ENCODE data around the gene MPP3. TPM values are rescaled to one million over a fixed set of nuclear protein-coding genes. Genes with fewer than 3 reads are reported as not detected.

The MPP3 gene
- total and polyA plus RNA-seq, 9 of the 15 experiments (the other 6 are each of a cell fraction or from before 2014, with no cell fraction given): 0.41 to 10.4 (median 4.5) TPM

DNA sequence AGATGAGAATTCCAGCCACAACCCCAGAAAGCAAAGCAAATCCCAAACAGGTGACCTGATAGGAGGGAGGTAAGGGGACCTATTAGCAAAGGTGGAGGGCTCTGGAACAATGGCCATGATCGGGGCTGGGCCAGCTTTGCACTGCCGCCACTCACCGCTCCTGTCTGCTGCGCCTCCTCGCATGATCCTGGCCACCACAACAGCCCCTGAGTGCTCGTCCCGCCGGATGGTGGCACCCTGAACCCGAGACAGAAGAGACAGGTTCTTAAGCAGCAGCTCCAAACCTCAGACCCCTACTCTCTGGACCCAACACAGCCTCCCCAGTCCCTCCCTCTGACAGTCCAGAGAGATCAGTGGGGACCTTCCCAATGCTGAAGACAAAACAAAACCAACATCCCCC lies 5.3 kb downstream of the MPP3 start (continued):
- TF ChIP-seq ARID1B (IDR thresholded peaks at IDR 0.05): no peak

DNA sequence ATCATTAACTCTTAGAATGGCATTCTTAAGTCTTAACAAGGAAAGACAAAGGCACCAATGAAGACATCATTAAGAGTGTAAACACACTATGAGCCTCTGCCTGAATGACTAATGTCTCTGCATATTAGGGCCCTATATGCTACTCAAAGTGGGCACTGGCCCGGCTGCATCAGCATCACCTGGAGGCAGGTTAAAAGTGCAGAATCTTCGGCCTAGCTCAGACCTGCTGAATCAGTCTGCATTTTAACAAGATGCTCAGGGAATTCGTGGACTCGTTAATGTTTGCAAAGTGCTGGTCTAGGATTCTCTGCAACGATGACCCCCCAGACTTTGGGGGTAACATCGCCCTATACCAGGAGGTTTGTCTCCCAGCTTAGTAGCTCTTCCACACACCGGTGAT lies 6.7 kb downstream of the MPP3 start:
- Histone ChIP-seq H3K9me3 (replicated peaks; ENCODE audit: control insufficient read depth, insufficient read depth, low read depth, low read length) (no peaks in the 10 kb centered on the region), H3K4me1 (replicated peaks in 1 of 2; ENCODE audit: control insufficient read depth in 2 of 2, insufficient read depth in 2 of 2, low read length in 2 of 2) (peaks cover 0 to under 1% of the 10 kb centered on the region in 2 experiments; a peak in 1 of 5 replicates), H3K36me3 (ENCODE audit: control insufficient read depth, insufficient read depth, low read length) (peaks cover 4% of the 10 kb centered on the region; the same call in 2 of the 3 replicates), H3K9me1 (ENCODE audit: control insufficient read depth, insufficient read depth, low read length) (no peaks in the 10 kb centered on the region), H4K20me1 (replicated peaks; ENCODE audit: control insufficient read depth, insufficient read depth, low read length) (no peaks in the 10 kb centered on the region; the same call in 1 of the 2 replicates), H3K27ac (ENCODE audit: extremely low read depth, low read depth, low read length) (no peak overlapping the region), H3K9ac (ENCODE audit: insufficient read depth in 1 of 2, low read depth in 2 of 2, low read length in 2 of 2) (no peak overlapping the region), H3K27me3 (ENCODE audit: control insufficient read depth in 2 of 2, insufficient read depth in 2 of 2, low read length in 2 of 2) (peaks cover 0 to 5% of the 10 kb centered on the region in 2 experiments; a peak in 1 of 5 replicates), H3K4me3 (no peak overlapping the region), H3K4me2 (ENCODE audit: insufficient read depth, low read length) (no peak overlapping the region), H3K79me2 (ENCODE audit: control insufficient read depth, insufficient read depth, low read length) (no peaks in the 10 kb centered on the region), H2AFZ (ENCODE audit: low read depth, low read length) (no peak overlapping the region)
- POLR2A ChIA-PET: interaction anchor here (5.7 kb wide), 1 partner anchor 9 kb away, joined by 32 read pairs; no protein-coding TSS in a partner anchor
- intact Hi-C loops (cut with micrococcal nuclease) (no loop called here), in situ Hi-C loops (cut with MboI) (no loop called here)
- ATAC-seq: no peak
- WGBS (ENCODE audit: insufficient coverage, low coverage, missing lambda C conversion rate): 55% methylated on average over 7 of the region's 7 CpGs
- no TSS peak for BruUV-seq (replicated peaks)
- no peak for DNase-seq (ENCODE audit: extremely low read depth in 1 of 4, low spot score in 3 of 4)
- no peak for TF ChIP-seq ZNF408 (CRISPR knock-in tag; IDR thresholded peaks at IDR 0.05; ENCODE audit: low read depth)
- TF ChIP-seq, protein P1, sequence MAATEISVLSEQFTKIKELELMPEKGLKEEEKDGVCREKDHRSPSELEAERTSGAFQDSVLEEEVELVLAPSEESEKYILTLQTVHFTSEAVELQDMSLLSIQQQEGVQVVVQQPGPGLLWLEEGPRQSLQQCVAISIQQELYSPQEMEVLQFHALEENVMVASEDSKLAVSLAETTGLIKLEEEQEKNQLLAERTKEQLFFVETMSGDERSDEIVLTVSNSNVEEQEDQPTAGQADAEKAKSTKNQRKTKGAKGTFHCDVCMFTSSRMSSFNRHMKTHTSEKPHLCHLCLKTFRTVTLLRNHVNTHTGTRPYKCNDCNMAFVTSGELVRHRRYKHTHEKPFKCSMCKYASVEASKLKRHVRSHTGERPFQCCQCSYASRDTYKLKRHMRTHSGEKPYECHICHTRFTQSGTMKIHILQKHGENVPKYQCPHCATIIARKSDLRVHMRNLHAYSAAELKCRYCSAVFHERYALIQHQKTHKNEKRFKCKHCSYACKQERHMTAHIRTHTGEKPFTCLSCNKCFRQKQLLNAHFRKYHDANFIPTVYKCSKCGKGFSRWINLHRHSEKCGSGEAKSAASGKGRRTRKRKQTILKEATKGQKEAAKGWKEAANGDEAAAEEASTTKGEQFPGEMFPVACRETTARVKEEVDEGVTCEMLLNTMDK (IDR thresholded peaks at IDR 0.05; ENCODE audit: borderline replicate concordance, insufficient read depth, low read depth, low read length, poor library complexity, severe bottlenecking): no peak
- TF ChIP-seq C11orf30 (IDR thresholded peaks at IDR 0.05; ENCODE audit: low read depth): no peak
- TF ChIP-seq ZNF146 (CRISPR knock-in tag; IDR thresholded peaks at IDR 0.05; ENCODE audit: unreplicated experiment): no peak
- TF ChIP-seq SRSF7 (optimal IDR thresholded peaks at IDR 0.05; ENCODE audit: low read depth, low read length): no peak
- TF ChIP-seq, protein P2, sequence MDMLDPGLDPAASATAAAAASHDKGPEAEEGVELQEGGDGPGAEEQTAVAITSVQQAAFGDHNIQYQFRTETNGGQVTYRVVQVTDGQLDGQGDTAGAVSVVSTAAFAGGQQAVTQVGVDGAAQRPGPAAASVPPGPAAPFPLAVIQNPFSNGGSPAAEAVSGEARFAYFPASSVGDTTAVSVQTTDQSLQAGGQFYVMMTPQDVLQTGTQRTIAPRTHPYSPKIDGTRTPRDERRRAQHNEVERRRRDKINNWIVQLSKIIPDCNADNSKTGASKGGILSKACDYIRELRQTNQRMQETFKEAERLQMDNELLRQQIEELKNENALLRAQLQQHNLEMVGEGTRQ (CRISPR knock-in tag; IDR thresholded peaks at IDR 0.05): no peak
- no peak for TF ChIP-seq POLR2AphosphoS2 (IDR thresholded peaks at IDR 0.05; ENCODE audit: low read length)
- TF ChIP-seq, protein P3, sequence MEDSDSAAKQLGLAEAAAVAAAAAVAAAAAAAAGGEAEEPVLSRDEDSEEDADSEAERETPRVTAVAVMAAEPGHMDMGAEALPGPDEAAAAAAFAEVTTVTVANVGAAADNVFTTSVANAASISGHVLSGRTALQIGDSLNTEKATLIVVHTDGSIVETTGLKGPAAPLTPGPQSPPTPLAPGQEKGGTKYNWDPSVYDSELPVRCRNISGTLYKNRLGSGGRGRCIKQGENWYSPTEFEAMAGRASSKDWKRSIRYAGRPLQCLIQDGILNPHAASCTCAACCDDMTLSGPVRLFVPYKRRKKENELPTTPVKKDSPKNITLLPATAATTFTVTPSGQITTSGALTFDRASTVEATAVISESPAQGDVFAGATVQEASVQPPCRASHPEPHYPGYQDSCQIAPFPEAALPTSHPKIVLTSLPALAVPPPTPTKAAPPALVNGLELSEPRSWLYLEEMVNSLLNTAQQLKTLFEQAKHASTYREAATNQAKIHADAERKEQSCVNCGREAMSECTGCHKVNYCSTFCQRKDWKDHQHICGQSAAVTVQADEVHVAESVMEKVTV (CRISPR knock-in tag; IDR thresholded peaks at IDR 0.05): no peak
- no peak for TF ChIP-seq HNRNPK (IDR thresholded peaks at IDR 0.05; ENCODE audit: low read depth, low read length, poor library complexity, severe bottlenecking)
- no peak for FAIRE-seq
- CTCF ChIA-PET (ENCODE audit: low intra/inter-chr PET ratio): no interaction called here

All from K562 (cell line).